ENCODE data around the gene ZNF337. TPM values are rescaled to one million over a fixed set of nuclear protein-coding genes. Genes with fewer than 3 reads are reported as not detected.

The ZNF337 gene
- total RNA-seq, 1 experiment from 2014 or later = 9.1 TPM

DNA sequence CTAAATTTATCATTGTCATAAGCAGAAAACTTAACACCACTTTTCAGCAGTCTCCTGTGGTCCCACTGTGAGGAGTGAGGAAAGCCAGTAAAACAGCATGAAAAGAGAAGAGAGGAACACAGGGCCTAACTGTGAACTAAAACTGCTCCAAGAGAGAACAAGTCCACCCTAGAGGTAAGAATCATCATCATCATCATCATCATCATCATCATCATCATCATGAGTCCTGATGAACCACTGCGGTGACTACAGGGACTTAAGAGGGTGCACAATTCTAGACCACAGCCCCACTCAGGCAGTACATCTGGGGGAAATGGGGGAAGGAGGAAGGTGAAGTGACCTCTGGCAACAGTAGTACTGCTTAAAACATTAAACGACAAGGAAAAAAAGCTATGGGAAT is 13.6 kb downstream of the ZNF337 start:
- ChIA-PET CTCF (no interaction called here), POLR2A (no interaction called here)
- H3K4me1 ChIP-seq (ENCODE audit: control insufficient read depth, insufficient read depth, low read length) = no peaks in the 10 kb centered on the region
- no peaks in the 10 kb centered on the region for H3K27me3 ChIP-seq (ENCODE audit: control insufficient read depth, insufficient read depth, low read length)
- in situ Hi-C loops (cut with HindIII; ENCODE audit: low pct_unique_long_range_greater_than_20kb, low sequenced_read_pairs) (no loop called here), intact Hi-C loops (cut with micrococcal nuclease; ENCODE audit: unreplicated experiment) (no loop called here)
- DNase-seq (ENCODE audit: low read depth, low spot score) = no peak
- no peak overlapping the region for H3K4me3 ChIP-seq (ENCODE audit: low read depth in 2 of 2, low read length in 2 of 2)
- H3K27ac ChIP-seq (ENCODE audit: low read length) = no peak overlapping the region
- H3K9me3 ChIP-seq (ENCODE audit: control insufficient read depth, insufficient read depth, low read depth, low read length) = no peaks in the 10 kb centered on the region
- TF ChIP-seq, protein P1, sequence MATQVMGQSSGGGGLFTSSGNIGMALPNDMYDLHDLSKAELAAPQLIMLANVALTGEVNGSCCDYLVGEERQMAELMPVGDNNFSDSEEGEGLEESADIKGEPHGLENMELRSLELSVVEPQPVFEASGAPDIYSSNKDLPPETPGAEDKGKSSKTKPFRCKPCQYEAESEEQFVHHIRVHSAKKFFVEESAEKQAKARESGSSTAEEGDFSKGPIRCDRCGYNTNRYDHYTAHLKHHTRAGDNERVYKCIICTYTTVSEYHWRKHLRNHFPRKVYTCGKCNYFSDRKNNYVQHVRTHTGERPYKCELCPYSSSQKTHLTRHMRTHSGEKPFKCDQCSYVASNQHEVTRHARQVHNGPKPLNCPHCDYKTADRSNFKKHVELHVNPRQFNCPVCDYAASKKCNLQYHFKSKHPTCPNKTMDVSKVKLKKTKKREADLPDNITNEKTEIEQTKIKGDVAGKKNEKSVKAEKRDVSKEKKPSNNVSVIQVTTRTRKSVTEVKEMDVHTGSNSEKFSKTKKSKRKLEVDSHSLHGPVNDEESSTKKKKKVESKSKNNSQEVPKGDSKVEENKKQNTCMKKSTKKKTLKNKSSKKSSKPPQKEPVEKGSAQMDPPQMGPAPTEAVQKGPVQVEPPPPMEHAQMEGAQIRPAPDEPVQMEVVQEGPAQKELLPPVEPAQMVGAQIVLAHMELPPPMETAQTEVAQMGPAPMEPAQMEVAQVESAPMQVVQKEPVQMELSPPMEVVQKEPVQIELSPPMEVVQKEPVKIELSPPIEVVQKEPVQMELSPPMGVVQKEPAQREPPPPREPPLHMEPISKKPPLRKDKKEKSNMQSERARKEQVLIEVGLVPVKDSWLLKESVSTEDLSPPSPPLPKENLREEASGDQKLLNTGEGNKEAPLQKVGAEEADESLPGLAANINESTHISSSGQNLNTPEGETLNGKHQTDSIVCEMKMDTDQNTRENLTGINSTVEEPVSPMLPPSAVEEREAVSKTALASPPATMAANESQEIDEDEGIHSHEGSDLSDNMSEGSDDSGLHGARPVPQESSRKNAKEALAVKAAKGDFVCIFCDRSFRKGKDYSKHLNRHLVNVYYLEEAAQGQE (IDR thresholded peaks at IDR 0.05; ENCODE audit: insufficient read depth in 1 of 2, low read depth in 2 of 2, low read length in 1 of 2) = no peak
- TF ChIP-seq TCF7L2 (IDR thresholded peaks at IDR 0.05; ENCODE audit: low read depth, low read length) = no peak
- TF ChIP-seq, protein P2, sequence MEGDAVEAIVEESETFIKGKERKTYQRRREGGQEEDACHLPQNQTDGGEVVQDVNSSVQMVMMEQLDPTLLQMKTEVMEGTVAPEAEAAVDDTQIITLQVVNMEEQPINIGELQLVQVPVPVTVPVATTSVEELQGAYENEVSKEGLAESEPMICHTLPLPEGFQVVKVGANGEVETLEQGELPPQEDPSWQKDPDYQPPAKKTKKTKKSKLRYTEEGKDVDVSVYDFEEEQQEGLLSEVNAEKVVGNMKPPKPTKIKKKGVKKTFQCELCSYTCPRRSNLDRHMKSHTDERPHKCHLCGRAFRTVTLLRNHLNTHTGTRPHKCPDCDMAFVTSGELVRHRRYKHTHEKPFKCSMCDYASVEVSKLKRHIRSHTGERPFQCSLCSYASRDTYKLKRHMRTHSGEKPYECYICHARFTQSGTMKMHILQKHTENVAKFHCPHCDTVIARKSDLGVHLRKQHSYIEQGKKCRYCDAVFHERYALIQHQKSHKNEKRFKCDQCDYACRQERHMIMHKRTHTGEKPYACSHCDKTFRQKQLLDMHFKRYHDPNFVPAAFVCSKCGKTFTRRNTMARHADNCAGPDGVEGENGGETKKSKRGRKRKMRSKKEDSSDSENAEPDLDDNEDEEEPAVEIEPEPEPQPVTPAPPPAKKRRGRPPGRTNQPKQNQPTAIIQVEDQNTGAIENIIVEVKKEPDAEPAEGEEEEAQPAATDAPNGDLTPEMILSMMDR (IDR thresholded peaks at IDR 0.05) = no peak
- no peak for TF ChIP-seq SIN3A (IDR thresholded peaks at IDR 0.05; ENCODE audit: borderline replicate concordance, insufficient read depth, low read depth, low read length)
- no peak for TF ChIP-seq POLR2AphosphoS5 (IDR thresholded peaks at IDR 0.05; ENCODE audit: low read depth, low read length)
- no TSS peak for BruUV-seq (replicated peaks)
- no peak for ATAC-seq
- no peaks in the 10 kb centered on the region for H3K36me3 ChIP-seq (ENCODE audit: control insufficient read depth, insufficient read depth, low read length)

DNA sequence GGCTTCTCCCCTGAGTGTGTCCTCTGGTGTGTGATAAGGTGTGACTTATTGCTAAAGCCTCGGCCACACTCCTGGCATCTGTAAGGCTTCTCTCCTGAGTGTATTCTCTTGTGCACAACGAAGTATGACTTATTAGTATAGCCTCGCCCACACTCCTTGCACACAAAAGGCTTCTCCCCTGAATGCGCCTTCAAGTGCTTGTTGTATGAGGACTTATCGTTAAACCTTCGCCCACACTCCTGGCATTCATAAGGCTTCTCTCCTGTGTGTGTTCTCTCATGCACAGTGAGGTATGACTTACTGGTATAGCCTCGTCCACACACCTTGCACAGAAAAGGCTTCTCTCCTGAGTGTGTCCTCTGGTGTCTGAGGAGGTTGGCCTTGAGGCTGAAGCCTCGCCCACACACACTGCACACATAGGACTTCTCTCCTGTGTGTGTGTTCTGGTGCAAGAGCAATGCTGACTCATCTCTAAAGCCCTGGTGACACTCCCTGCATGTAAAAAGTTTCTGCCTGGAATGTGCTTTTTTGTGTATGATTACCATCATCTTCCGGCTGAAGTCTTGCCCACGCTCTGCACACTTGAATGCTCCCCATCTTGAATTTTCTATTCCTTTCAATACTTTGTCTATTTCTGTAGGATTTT is 20.4 kb downstream of the ZNF337 start:
- no TSS peak for BruUV-seq (replicated peaks)
- in situ Hi-C loops (cut with HindIII; ENCODE audit: low pct_unique_long_range_greater_than_20kb, low sequenced_read_pairs) (no loop called here), intact Hi-C loops (cut with micrococcal nuclease; ENCODE audit: unreplicated experiment) (no loop called here)
- Histone ChIP-seq H3K27me3 (ENCODE audit: control insufficient read depth, insufficient read depth, low read length) (no peaks in the 10 kb centered on the region), H3K4me1 (ENCODE audit: control insufficient read depth, insufficient read depth, low read length) (no peaks in the 10 kb centered on the region), H3K27ac (ENCODE audit: low read length) (no peak overlapping the region), H3K36me3 (ENCODE audit: control insufficient read depth, insufficient read depth, low read length) (0 out of 2 replicates have a peak, but pooled peaks cover 4% of the 10 kb centered on the region), H3K4me3 (ENCODE audit: low read depth in 2 of 2, low read length in 2 of 2) (no peak overlapping the region), H3K9me3 (ENCODE audit: control insufficient read depth, insufficient read depth, low read depth, low read length) (no peaks in the 10 kb centered on the region)
- POLR2A ChIA-PET = no interaction called here
- CTCF ChIA-PET = no interaction called here
- DNase-seq (ENCODE audit: low read depth, low spot score) (no peak), ATAC-seq (no peak)
- TF ChIP-seq TCF7L2 (IDR thresholded peaks at IDR 0.05; ENCODE audit: low read depth, low read length) (no peak), POLR2AphosphoS5 (IDR thresholded peaks at IDR 0.05; ENCODE audit: low read depth, low read length) (no peak), SIN3A (IDR thresholded peaks at IDR 0.05; ENCODE audit: borderline replicate concordance, insufficient read depth, low read depth, low read length) (no peak)
- TF ChIP-seq, protein P2 (IDR thresholded peaks at IDR 0.05) = no peak
- TF ChIP-seq, protein P1 (IDR thresholded peaks at IDR 0.05; ENCODE audit: insufficient read depth in 1 of 2, low read depth in 2 of 2, low read length in 1 of 2) = no peak

All from Panc1 (cell line).